Hepatocyte (in vitro differentiated cells): ENCODE data around the gene MIEF1.

ENCODE experiments used
- EZH2 ChIP-seq: fragments of 200-600 bp; sonication (generic); IDR thresholded peaks from 2 replicates; pipeline ENCODE4 v1.6.1; 2016; ENCODE audit warnings: antibody characterized with exemption, mild to moderate bottlenecking, borderline replicate concordance
- EZH2phosphoT487 ChIP-seq: fragments of 200-600 bp; sonication (generic); IDR thresholded peaks from one replicate; pipeline ENCODE4 v1.6.1; 2018; ENCODE audit warnings: antibody characterized with exemption, mild to moderate bottlenecking, low read depth, moderate library complexity; ENCODE audit not compliant: unreplicated experiment, severe bottlenecking
- TF ChIP-seq, protein P1 (sequence below): fragments of 200-600 bp; sonication (generic); IDR thresholded peaks from 2 replicates; pipeline ENCODE4 v1.5.1; 2016; ENCODE audit warnings: antibody characterized with exemption, mild to moderate bottlenecking; ENCODE audit not compliant: poor library complexity

- TF ChIP-seq, protein P1, sequence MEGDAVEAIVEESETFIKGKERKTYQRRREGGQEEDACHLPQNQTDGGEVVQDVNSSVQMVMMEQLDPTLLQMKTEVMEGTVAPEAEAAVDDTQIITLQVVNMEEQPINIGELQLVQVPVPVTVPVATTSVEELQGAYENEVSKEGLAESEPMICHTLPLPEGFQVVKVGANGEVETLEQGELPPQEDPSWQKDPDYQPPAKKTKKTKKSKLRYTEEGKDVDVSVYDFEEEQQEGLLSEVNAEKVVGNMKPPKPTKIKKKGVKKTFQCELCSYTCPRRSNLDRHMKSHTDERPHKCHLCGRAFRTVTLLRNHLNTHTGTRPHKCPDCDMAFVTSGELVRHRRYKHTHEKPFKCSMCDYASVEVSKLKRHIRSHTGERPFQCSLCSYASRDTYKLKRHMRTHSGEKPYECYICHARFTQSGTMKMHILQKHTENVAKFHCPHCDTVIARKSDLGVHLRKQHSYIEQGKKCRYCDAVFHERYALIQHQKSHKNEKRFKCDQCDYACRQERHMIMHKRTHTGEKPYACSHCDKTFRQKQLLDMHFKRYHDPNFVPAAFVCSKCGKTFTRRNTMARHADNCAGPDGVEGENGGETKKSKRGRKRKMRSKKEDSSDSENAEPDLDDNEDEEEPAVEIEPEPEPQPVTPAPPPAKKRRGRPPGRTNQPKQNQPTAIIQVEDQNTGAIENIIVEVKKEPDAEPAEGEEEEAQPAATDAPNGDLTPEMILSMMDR: no peak
- no peak for TF ChIP-seq EZH2phosphoT487
- TF ChIP-seq EZH2: no peak
Measured at GRCh38 chr22:39545386-39546365, 43.6 kb downstream of the MIEF1 start.
